GM10266 (cell line): ENCODE results near the gene DLGAP1.

Source experiments
- DNase-seq: peaks from one replicate; pipeline ENCODE4 v3.0.0; 2012; ENCODE audit errors: extremely low spot score
- CTCF ChIP-seq: IDR thresholded peaks from 2 replicates; pipeline ENCODE4 v1.5.1; 2012; ENCODE audit warnings: mild to moderate bottlenecking, low read depth; ENCODE audit not compliant: control insufficient read depth, insufficient read depth; ENCODE audit errors: missing control alignments

DLGAP1 gene

DNA sequence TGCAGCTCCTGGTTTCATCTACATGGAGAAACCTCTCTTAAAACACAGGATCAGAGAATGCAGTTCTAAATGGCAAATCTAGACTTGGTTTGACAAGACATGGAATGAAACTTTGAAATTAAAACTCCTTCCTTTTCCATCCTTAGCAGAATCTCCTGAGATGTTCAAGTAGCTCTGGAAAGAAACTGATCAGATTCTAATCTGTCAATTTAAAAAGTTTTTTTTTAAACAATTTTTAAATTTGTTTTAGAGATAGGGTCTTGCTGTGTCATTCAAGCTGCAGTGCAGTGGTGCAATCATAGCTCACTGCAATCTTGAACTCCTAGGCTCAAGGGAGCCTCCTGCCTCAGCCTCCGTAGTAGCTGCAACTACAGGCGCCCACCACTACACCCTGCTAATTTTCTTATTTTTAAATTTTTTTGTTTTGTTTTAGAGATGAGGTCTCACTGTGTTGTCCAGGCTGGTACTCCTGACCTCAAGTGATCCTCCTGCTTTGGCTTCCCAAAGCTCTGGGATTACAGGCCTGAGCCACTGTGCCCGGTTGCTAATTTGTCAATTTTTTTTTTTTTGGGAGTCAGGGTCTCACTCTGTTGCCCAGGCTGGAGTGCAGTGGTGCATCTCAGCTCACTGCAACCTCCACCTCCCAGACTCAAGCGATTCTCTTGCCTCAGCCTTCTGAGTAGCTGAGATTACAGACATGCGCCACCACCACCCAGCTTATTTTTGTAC is 788.4 kb downstream of the DLGAP1 start:
- DNase-seq, result no peak
- no peak for TF ChIP-seq CTCF

- peak; percentile 66 for DNase-seq
Observed at GRCh38 chr18:3665780-3666525, 789.2 kb downstream of the DLGAP1 start.

GRCh38 chr18:3665204-3665603 is 789.9 kb downstream of the DLGAP1 start:
- TF ChIP-seq CTCF, result no peak
- DNase-seq, result no peak

More at GRCh38 chr18:3665780-3666525, 789.2 kb downstream of the DLGAP1 start:
- peak; percentile 93 for TF ChIP-seq CTCF

DNA sequence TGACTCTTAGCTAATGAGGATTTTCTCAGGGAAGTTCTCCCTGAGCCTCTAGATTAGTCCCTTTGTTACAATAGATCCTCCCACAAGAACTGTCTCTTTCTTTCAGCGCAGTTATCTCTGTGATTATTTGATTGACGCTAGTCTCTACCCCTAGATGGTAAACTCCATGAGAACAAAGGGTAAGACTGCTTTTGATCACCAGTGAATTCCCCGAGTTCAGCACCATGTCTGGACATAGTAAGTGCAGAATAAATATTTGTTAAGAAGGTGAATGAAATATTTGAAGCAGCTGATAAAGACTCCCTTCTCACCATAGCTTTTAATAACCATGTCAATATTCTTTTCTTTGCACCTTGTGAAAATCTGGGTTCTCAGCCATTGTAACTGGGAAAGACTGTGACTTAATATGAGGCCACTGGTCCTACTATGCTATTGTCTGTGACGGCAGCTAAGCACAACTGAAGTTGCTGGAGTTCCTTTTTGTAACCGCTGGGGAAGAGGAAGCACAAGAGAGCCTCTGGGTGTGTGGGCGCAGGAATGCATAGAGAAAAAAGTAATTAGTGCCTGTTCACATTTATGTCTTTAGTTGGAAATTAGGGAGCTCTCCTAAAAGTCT is 790.4 kb downstream of the DLGAP1 start:
- DNase-seq, result no peak

DNA sequence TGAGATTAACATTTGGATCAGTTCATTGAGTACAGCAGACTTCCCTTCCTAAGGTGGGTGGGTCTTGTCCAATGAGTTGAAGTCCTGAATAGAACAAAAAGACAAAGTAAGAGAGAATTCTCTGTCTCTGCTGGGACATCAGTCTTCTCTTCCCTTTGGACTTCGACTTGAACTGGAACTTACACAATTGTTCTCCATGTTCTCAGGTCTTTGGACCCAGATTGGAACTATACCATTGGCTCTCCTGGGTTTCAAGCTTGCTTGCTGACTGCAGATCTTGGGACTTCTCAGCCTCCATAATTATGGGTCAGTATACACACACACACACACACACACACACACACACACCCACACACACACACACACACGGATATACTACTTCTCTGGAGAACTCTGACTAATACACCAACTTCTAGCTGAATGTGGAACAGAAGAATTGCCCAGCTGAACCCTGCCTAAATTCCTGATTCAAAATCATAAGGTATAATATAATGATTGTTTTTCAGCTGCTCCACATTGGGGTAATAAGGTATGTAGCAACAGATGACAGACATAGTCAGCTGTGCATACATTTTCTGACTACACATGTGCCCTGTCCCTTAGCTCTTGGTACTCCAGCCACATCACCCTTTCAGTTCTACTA is 791.1 kb downstream of the DLGAP1 start:
- no peak for DNase-seq
- no peak for TF ChIP-seq CTCF

More for the DNA sequence above, 790.4 kb downstream of the DLGAP1 start:
- TF ChIP-seq CTCF, result no peak

GRCh38 chr18:3661989-3662388 is 793.1 kb downstream of the DLGAP1 start:
- TF ChIP-seq CTCF, result no peak
- DNase-seq, result no peak
